ENCODE measurements around the gene CCDC159.
"Not testable (repeated sequence)": the region's sequence is repeated elsewhere in the genome, so short reads cannot be mapped to it uniquely, and the experiment has no call there.

Gene CCDC159

GRCh38 chr19:11346104-11346940 is at the start of gene CCDC159, which contains the start of gene TMEM205:
Gene CCDC159, plus strand, starts transcription at chr19:11346519. Its CDS starts 88 bp downstream, at chr19:11346607.
Gene TMEM205, minus strand, starts transcription at chr19:11346268. Its CDS starts 649 bp downstream, at chr19:11345619.
- peak; percentile 98 for DNase-seq (ENCODE audit: low read depth in 2 of 2)

DNA sequence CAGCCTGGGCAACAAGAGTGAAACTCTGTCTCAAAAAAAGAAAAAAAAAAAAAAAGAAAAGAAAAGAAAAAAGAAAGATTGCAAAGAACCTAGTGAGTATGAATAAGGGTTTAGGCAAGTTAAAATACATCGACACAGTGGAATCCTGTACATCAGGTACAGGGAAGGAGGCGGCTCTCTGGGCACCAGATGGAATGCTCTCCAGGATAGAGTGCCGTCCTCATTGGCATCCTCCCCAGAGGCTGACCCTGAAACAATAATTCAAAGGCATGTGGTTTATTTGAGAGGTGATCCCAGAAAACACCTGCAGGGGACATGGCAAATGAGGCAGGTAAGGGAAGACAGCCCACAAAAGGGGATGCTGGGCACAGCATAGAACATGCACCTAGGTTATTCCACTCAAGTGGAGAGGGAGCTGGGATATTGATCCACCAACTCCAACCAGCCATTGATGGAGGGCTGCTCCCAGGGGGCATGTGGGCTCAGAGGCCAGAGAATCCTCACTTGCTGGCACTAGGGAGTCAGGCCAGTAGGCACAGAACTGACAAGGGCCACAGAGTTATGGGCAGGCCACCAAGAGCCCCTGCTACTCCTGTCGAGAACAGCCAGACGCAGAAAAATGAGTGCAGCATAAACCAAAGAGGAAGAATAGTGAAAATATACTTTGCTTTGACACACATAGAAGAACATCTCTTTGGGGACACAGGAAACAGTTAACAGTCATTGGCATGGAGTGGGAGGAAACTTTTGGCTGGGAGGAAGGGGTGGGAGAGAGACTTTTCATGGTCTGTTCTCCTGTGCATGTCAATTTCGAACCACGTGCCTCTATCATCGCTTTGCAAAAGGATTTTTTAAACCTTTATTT is 46.1 kb upstream of the CCDC159 start:
- no peak for DNase-seq (ENCODE audit: low read depth in 2 of 2)

DNA sequence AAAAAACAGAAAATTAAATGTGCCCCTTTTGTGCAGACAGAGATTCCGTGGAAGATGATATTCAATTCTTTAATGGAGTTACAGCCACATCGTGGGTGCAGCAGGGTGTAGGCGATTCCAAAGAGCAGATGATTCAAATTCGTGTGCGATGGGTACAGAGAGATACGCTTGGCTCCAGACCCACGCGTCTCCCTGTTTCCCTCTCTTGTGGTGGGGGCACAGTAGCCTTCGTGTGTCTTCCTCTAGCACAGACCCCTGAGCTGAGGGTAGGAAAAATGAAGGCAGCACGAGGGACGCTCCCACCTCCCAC is 45.6 kb upstream of the CCDC159 start:
- DNase-seq (ENCODE audit: low read depth in 2 of 2), result no peak

DNA sequence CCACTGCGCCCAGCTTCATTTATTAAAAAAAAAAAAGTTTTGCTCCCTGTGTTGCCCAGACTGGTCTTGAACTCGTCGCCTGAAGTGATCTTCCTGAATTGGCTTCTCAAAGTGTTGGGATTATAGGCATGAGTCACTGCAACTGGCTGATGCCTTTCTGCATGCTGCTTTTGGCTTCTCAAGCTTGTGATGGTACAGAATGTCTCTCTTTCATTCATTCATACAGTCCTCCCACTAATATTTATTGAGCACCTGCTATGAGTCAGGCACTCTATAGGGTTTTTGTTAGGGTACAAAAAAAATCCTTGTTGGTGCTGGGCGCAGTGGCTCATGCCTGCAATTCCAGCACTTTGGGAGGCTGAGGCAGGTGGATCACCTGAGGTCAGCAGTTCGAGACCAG is 41.4 kb upstream of the CCDC159 start:
- DNase-seq (ENCODE audit: low read depth in 2 of 2), result no peak

DNA sequence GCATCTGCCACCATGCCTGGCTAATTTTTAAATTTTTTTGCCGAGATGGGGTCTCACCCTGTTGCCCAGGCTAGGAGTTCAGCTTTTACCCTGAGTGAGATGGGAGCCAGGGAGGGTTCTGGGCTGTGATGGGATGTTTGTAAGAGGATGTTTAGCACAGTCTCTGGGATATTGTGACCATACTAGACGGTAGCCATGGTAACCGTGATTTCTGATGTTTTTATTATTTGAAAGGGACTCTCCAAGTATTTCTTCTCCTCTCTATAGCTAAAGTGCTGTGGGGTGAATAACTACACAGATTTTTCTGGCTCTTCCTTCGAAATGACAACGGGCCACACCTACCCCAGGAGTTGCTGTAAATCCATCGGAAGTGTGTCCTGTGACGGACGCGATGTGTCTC is 40.0 kb upstream of the CCDC159 start:
- no peak for DNase-seq (ENCODE audit: low read depth in 2 of 2)

- not testable (repeated sequence) for DNase-seq (ENCODE audit: low read depth in 2 of 2)
Observed at GRCh38 chr19:11320278-11320995, 25.9 kb upstream of the CCDC159 start.

- DNase-seq (ENCODE audit: low read depth in 2 of 2), result no peak
Observed at GRCh38 chr19:11321191-11322126, 24.9 kb upstream of the CCDC159 start.

- no peak for DNase-seq (ENCODE audit: low read depth in 2 of 2)
Observed at GRCh38 chr19:11322269-11323024, 23.9 kb upstream of the CCDC159 start.

DNA sequence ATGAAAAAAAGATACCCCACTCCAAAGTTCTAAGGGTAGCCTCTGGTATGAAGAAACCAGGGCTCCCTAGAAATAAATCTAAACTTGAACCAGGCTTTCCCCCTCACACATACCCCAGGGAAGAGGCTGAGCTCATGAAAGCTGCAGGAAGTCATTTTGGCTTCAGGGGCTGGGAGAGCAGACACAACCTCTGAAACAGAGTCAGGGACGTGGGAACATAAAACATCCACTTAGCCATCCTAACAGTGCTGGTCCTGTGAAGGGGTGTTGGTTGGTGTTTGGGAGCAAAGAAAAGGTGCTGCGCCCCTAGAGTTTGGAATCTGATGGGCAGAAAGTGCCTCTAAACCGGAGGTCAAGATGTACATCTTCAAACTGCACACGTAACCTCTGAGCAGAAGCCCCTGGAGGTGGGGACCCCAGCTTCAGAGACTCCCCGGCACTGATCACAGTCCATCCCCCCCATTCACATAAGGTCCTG is 22.7 kb upstream of the CCDC159 start:
- no peak for DNase-seq (ENCODE audit: low read depth in 2 of 2)

- DNase-seq (ENCODE audit: low read depth in 2 of 2), result peak; percentile 81 to 84
Observed at GRCh38 chr19:11324079-11324661, 22.1 kb upstream of the CCDC159 start.

DNA sequence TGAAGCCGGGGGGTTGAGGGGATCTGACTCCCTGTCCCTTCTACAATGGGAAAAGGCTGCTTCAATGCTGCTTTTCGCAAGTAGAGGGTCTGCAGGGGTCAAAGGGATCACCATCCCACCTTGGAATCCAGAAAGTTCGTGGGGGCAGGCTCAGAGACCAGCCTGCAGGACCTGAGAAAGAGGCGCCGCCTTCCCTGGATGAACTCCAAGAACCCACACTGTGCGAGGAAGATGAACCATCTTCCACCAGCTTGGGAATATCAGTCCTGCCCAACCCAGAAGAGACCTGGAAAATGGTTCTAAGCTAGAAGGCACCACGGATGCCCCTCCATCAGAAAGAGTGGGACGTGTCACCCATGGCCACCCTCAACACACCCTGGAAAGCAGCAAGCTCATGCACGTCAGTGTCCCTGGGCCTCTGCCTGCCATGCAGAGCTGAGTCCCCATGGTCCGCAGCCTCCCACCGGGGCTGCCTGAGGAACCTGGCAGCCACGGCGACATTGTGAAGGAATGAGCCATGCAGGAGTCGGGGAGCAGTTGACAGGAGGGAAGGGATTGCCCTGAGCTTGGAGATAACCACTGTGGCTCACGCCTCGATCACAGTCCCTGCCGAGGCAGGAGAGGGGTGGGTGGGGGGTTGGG is 21.4 kb upstream of the CCDC159 start:
- DNase-seq (ENCODE audit: low read depth in 2 of 2), result no peak

DNA sequence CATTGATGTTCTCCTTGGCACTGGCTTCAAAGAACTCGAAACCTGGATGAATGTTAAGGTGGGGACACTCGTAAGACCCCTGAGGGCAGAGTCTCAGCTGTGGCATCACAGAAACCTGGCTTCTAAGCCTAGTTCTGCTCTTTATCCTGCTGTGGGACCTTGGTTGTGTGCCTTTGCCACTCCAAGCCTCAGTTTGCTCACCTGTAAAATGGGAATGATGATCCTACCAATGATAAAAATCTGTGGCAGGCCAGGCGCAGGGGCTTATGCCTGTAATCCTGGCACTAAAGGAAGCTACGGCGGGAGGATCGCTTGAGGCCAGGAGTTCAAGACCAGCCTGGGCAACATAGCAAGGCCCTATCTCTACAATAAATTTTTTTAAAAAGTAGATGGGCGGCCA is 20.8 kb upstream of the CCDC159 start:
- DNase-seq (ENCODE audit: low read depth in 2 of 2), result no peak

GRCh38 chr19:11330127-11330526 is 16.2 kb upstream of the CCDC159 start:
- no peak for DNase-seq (ENCODE audit: low read depth in 2 of 2)

GRCh38 chr19:11331502-11331901 is 14.8 kb upstream of the CCDC159 start:
- no peak for DNase-seq (ENCODE audit: low read depth in 2 of 2)

- no peak for DNase-seq (ENCODE audit: low read depth in 2 of 2)
Observed at GRCh38 chr19:11332822-11333221, 13.5 kb upstream of the CCDC159 start.

- DNase-seq (ENCODE audit: low read depth in 2 of 2), result not testable (repeated sequence)
Observed at GRCh38 chr19:11333838-11334237, 12.5 kb upstream of the CCDC159 start.

DNA sequence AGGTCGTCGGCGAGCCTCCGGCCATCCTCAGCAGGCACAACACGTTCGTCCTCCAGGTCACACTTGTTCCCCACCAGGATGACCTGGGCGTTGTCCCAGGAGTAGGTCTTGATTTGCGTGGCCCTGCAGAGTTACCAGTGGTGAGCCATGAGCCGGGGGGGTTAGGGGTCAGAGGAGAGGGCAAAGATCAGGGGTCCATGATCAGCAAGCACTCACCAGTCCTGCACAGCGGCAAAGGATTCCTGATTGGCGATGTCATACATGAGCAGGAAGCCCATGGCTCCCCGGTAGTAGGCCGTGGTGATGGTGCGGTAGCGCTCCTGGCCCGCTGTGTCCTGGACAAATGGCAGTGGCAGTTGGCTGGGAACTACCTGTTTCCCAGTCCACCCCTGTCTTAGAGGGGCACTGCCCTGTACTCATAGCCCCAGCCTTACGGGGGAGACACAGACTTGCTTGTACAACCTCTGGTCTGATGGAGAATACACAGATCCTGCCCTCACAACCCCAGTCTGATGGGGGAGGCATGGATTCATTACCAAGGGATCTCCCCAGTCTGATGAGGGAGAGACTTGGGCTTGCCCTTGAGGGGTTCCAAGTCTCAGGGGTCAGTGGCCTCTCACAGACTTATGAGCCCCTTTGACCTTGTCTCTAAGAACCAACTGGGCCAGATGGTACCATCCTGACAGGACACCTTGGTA is 10.7 kb upstream of the CCDC159 start:
- no peak for DNase-seq (ENCODE audit: low read depth in 2 of 2)

GRCh38 chr19:11337080-11337479 is 9.2 kb upstream of the CCDC159 start:
- DNase-seq (ENCODE audit: low read depth in 2 of 2), result no peak

DNA sequence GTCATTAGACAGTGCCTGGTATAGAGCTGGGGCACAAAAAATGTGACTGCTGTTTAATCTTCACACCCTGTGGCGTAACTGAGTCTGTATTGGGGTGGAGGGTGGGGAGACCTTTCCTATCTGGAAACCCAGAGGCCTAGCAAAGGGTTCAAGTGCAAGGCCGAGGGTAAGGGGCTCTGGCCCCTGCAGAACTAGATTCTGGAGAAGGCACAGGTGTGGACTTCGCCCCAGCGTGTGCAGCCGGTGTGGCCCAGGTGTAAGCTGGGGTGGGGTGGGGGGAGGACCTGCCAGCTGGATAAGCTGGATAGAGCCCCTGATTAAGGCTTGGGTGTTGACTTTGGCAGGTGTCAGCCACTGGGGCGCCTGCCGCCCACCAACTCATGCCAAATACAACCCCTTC is 8.2 kb upstream of the CCDC159 start:
- DNase-seq (ENCODE audit: low read depth in 2 of 2), result no peak
